ENCODE data around the gene CDH4.

Gene CDH4

DNA sequence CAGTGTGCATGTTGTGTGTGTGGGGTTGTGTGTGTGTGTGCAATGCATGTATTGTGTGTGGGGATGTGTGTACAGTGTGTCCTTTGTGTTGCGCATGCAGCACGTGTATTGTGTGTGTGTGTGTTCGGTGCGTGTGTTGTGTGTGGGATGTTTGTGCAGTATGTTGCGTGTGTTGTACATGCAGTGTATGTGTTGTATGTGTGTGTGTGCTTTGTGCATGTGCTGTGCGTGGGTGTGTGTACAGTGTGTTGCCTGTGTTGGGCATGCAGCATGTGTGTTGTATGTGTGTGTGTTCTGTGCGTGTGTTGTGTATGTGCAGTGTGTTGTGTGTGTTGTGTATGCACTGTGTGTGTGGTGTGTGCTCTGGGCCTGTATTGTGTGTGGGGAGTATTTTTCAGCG is 52.7 kb downstream of the CDH4 start:
- no peak overlapping the region for H2BK5ac ChIP-seq (ENCODE audit: low read length)
- no peaks in the 10 kb centered on the region for H3K27me3 ChIP-seq (ENCODE audit: insufficient read depth, low read length, poor library complexity)
- no peaks in the 10 kb centered on the region for H3K36me3 ChIP-seq (ENCODE audit: control insufficient read depth, insufficient read depth, low read length)
- H3K4me3 ChIP-seq (ENCODE audit: low read length), result no peak overlapping the region
- H2BK120ac ChIP-seq (ENCODE audit: low read depth, low read length), result no peak overlapping the region
- H3K4me2 ChIP-seq (ENCODE audit: low read length), result no peak overlapping the region
- no peak overlapping the region for H2BK15ac ChIP-seq (replicated peaks; ENCODE audit: low read depth)
- H2AK5ac ChIP-seq (ENCODE audit: low read length), result no peak overlapping the region
- no peak overlapping the region for H3K9ac ChIP-seq (ENCODE audit: low read length)
- H3K79me2 ChIP-seq (ENCODE audit: control insufficient read depth, insufficient read depth, low read length), result no peaks in the 10 kb centered on the region
- H3K23ac ChIP-seq (ENCODE audit: low read length), result no peak overlapping the region
- WGBS (ENCODE audit: extremely low coverage, insufficient coverage, low lambda C conversion rate), result 100% methylated on average over 3 of the region's 8 CpGs
- no peak overlapping the region for H4K5ac ChIP-seq (ENCODE audit: low read length)
- H3K4me1 ChIP-seq (ENCODE audit: control insufficient read depth, low read depth, low read length), result peaks cover 4% of the 10 kb centered on the region
- H3K56ac ChIP-seq (ENCODE audit: low read length), result no peak overlapping the region
- H4K8ac ChIP-seq (ENCODE audit: low read depth, low read length), result no peak overlapping the region
- H3K79me1 ChIP-seq (ENCODE audit: low read length), result peaks cover 4% of the 10 kb centered on the region
- DNase-seq, result no peak
- no peak overlapping the region for H3K4ac ChIP-seq (ENCODE audit: low read depth, low read length)
- H3K18ac ChIP-seq (ENCODE audit: low read length), result no peak overlapping the region
- no peak overlapping the region for H3K27ac ChIP-seq (ENCODE audit: low read depth, low read length)

DNA sequence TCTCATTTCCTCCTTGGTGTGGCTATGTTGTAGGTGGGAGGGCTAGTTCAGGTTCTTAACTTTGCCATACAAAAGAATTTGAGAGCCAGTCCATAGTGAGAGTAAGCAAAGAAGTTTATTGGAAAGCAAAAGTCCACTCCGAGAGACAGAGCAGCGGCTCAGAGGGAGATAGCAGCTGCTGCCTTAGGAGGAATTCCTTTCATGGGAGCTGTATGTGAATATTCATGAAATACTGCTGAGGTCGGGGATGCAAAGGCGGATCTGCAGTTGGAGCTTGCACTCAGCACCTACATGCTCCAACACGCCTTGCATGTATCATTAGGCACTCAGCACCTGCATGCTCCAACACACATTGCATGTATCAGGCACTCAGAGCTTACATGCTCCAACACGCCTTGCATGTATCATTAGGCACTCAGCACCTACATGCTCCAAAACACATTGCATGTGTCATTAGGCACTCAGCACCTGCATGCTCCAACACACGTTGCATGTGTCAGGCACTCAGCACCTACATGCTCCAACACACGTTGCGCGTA is 54.9 kb downstream of the CDH4 start:
- DNase-seq, result peak; percentile 19
- Histone ChIP-seq H3K4me3 (ENCODE audit: low read length) (no peak overlapping the region), H4K5ac (ENCODE audit: low read length) (no peak overlapping the region), H3K36me3 (ENCODE audit: control insufficient read depth, insufficient read depth, low read length) (no peaks in the 10 kb centered on the region), H3K9ac (ENCODE audit: low read length) (no peak overlapping the region), H3K56ac (ENCODE audit: low read length) (peak overlapping the region; percentile 34), H2BK120ac (ENCODE audit: low read depth, low read length) (no peak overlapping the region), H3K27me3 (ENCODE audit: insufficient read depth, low read length, poor library complexity) (no peaks in the 10 kb centered on the region), H3K79me2 (ENCODE audit: control insufficient read depth, insufficient read depth, low read length) (no peaks in the 10 kb centered on the region), H3K18ac (ENCODE audit: low read length) (no peak overlapping the region), H3K4me1 (ENCODE audit: control insufficient read depth, low read depth, low read length) (peaks cover 4% of the 10 kb centered on the region), H3K4ac (ENCODE audit: low read depth, low read length) (no peak overlapping the region), H3K23ac (ENCODE audit: low read length) (no peak overlapping the region), H2AK5ac (ENCODE audit: low read length) (no peak overlapping the region), H3K79me1 (ENCODE audit: low read length) (peaks cover 4% of the 10 kb centered on the region), H2BK5ac (ENCODE audit: low read length) (no peak overlapping the region), H3K4me2 (ENCODE audit: low read length) (no peak overlapping the region), H4K8ac (ENCODE audit: low read depth, low read length) (no peak overlapping the region), H2BK15ac (replicated peaks; ENCODE audit: low read depth) (no peak overlapping the region), H3K27ac (ENCODE audit: low read depth, low read length) (no peak overlapping the region)
- no CpG with 5 or more reads among the region's 10 CpGs for WGBS (ENCODE audit: extremely low coverage, insufficient coverage, low lambda C conversion rate)

DNA sequence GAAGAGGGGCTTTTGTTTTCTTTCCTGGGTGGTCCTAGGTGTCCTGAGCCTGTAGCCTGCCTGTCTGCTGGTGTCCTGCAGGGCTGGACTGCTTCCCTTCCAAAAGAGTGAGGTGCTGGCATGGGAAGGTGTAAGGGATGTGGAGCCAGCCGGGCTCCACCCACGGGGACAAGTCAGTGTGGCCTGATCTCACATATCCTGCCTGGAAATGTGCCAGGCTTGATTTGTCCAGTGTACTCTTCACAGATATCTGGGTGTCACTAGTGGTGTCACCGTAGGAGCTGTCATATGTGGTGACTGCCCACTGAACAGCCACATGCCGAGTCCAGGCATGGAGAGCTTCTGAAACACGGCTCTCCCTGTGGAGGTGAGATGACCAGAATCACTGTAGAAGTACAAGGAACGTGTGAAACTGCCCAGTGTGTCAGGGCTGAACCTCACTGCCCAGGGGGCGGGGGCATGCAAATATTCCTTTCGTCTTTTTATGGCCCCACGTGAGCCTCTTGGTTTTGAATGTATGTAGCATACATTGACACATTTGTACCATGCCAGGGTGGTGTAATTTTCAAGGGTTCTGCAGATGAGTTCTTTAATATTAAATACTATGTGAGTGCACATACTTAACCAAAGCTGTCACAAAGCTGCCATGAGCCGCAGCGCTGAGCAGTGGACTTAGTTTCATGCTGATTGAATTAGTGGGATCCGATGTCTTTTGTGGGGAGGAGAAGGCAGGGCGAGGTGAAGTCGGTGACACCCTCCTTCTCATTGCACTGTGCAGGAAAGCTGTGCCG is 55.8 kb downstream of the CDH4 start:
- H3K4ac ChIP-seq (ENCODE audit: low read depth, low read length), result no peak overlapping the region
- no peak overlapping the region for H3K4me3 ChIP-seq (ENCODE audit: low read length)
- WGBS (ENCODE audit: extremely low coverage, insufficient coverage, low lambda C conversion rate), result no CpG with 5 or more reads among the region's 15 CpGs
- peaks cover 4% of the 10 kb centered on the region for H3K4me1 ChIP-seq (ENCODE audit: control insufficient read depth, low read depth, low read length)
- peaks cover 4% of the 10 kb centered on the region for H3K79me1 ChIP-seq (ENCODE audit: low read length)
- H3K27ac ChIP-seq (ENCODE audit: low read depth, low read length), result no peak overlapping the region
- no peak for DNase-seq
- no peak overlapping the region for H2BK120ac ChIP-seq (ENCODE audit: low read depth, low read length)
- H3K56ac ChIP-seq (ENCODE audit: low read length), result no peak overlapping the region
- no peak overlapping the region for H3K9ac ChIP-seq (ENCODE audit: low read length)
- no peak overlapping the region for H3K18ac ChIP-seq (ENCODE audit: low read length)
- no peak overlapping the region for H4K5ac ChIP-seq (ENCODE audit: low read length)
- no peaks in the 10 kb centered on the region for H3K36me3 ChIP-seq (ENCODE audit: control insufficient read depth, insufficient read depth, low read length)
- no peaks in the 10 kb centered on the region for H3K79me2 ChIP-seq (ENCODE audit: control insufficient read depth, insufficient read depth, low read length)
- no peaks in the 10 kb centered on the region for H3K27me3 ChIP-seq (ENCODE audit: insufficient read depth, low read length, poor library complexity)
- H4K8ac ChIP-seq (ENCODE audit: low read depth, low read length), result no peak overlapping the region
- no peak overlapping the region for H2BK15ac ChIP-seq (replicated peaks; ENCODE audit: low read depth)
- H2BK5ac ChIP-seq (ENCODE audit: low read length), result no peak overlapping the region
- no peak overlapping the region for H3K4me2 ChIP-seq (ENCODE audit: low read length)
- no peak overlapping the region for H3K23ac ChIP-seq (ENCODE audit: low read length)
- no peak overlapping the region for H2AK5ac ChIP-seq (ENCODE audit: low read length)

DNA sequence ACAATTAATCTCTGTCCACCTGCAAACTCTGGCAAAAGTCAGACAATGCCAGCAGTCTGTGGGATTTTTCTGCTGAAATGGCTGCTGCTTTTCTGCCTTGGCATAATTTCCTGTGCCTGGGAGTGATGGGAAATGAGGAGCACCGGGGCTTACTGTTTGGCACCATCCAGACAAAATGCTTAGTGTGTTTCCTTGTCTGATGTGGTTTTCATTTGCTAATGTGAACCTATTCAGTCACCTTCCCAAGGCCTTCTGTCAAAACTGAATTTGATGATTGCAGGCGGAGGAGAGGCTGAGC is 56.4 kb downstream of the CDH4 start:
- Histone ChIP-seq H2BK120ac (ENCODE audit: low read depth, low read length) (no peak overlapping the region), H3K27ac (ENCODE audit: low read depth, low read length) (no peak overlapping the region), H3K4me3 (ENCODE audit: low read length) (no peak overlapping the region), H2BK5ac (ENCODE audit: low read length) (no peak overlapping the region), H2AK5ac (ENCODE audit: low read length) (no peak overlapping the region), H3K4me1 (ENCODE audit: control insufficient read depth, low read depth, low read length) (peaks cover 4% of the 10 kb centered on the region), H3K36me3 (ENCODE audit: control insufficient read depth, insufficient read depth, low read length) (no peaks in the 10 kb centered on the region), H3K18ac (ENCODE audit: low read length) (no peak overlapping the region), H3K23ac (ENCODE audit: low read length) (no peak overlapping the region), H3K27me3 (ENCODE audit: insufficient read depth, low read length, poor library complexity) (no peaks in the 10 kb centered on the region), H3K56ac (ENCODE audit: low read length) (no peak overlapping the region), H3K4me2 (ENCODE audit: low read length) (no peak overlapping the region), H2BK15ac (replicated peaks; ENCODE audit: low read depth) (no peak overlapping the region), H4K8ac (ENCODE audit: low read depth, low read length) (no peak overlapping the region), H3K79me2 (ENCODE audit: control insufficient read depth, insufficient read depth, low read length) (no peaks in the 10 kb centered on the region), H3K9ac (ENCODE audit: low read length) (no peak overlapping the region), H3K4ac (ENCODE audit: low read depth, low read length) (no peak overlapping the region), H3K79me1 (ENCODE audit: low read length) (peaks cover 4% of the 10 kb centered on the region), H4K5ac (ENCODE audit: low read length) (no peak overlapping the region)
- WGBS (ENCODE audit: extremely low coverage, insufficient coverage, low lambda C conversion rate), result no CpG with 5 or more reads among the region's 2 CpGs
- no peak for DNase-seq

DNA sequence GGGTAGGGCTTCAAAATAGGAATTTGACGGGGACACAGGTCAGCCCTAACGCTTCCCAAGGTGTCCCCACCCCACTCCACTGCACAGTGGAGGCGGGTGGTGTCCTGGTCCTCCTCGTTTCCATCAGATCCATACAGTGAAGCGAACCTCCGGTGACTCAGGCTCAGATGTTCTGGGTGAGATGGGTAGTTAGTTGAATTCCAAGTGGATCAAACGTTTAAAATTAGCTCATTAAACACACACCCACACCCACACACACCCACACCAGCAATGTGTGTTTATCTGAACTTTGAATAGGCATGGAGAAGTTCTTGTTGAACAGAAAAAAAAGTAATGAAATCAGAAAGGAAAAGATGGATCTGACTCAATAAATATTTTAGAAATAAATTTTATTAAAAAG is 58.9 kb downstream of the CDH4 start:
- no peaks in the 10 kb centered on the region for H3K79me1 ChIP-seq (ENCODE audit: low read length)
- no peak overlapping the region for H3K56ac ChIP-seq (ENCODE audit: low read length)
- no peak overlapping the region for H3K4me3 ChIP-seq (ENCODE audit: low read length)
- H3K18ac ChIP-seq (ENCODE audit: low read length), result no peak overlapping the region
- H4K5ac ChIP-seq (ENCODE audit: low read length), result no peak overlapping the region
- H3K4me2 ChIP-seq (ENCODE audit: low read length), result no peak overlapping the region
- H3K27ac ChIP-seq (ENCODE audit: low read depth, low read length), result no peak overlapping the region
- no peaks in the 10 kb centered on the region for H3K27me3 ChIP-seq (ENCODE audit: insufficient read depth, low read length, poor library complexity)
- H2BK15ac ChIP-seq (replicated peaks; ENCODE audit: low read depth), result no peak overlapping the region
- no peaks in the 10 kb centered on the region for H3K79me2 ChIP-seq (ENCODE audit: control insufficient read depth, insufficient read depth, low read length)
- no peak for DNase-seq
- H2BK5ac ChIP-seq (ENCODE audit: low read length), result no peak overlapping the region
- WGBS (ENCODE audit: extremely low coverage, insufficient coverage, low lambda C conversion rate), result no CpG with 5 or more reads among the region's 7 CpGs
- no peak overlapping the region for H2BK120ac ChIP-seq (ENCODE audit: low read depth, low read length)
- H3K23ac ChIP-seq (ENCODE audit: low read length), result no peak overlapping the region
- H3K4ac ChIP-seq (ENCODE audit: low read depth, low read length), result no peak overlapping the region
- no peak overlapping the region for H2AK5ac ChIP-seq (ENCODE audit: low read length)
- no peaks in the 10 kb centered on the region for H3K36me3 ChIP-seq (ENCODE audit: control insufficient read depth, insufficient read depth, low read length)
- peaks cover 4% of the 10 kb centered on the region for H3K4me1 ChIP-seq (ENCODE audit: control insufficient read depth, low read depth, low read length)
- no peak overlapping the region for H3K9ac ChIP-seq (ENCODE audit: low read length)
- no peak overlapping the region for H4K8ac ChIP-seq (ENCODE audit: low read depth, low read length)

All from mesendoderm (in vitro differentiated cells).